Measurements from ENCODE around the gene PAN2. TPM values are rescaled to one million over a fixed set of nuclear protein-coding genes. Genes with fewer than 3 reads are reported as not detected.
A peak's percentile ranks its signal among the peaks of the same experiment; 100 is the strongest.

Gene PAN2
- total RNA-seq, 1 experiment from 2014 or later = 71.9 TPM

- no peaks in the 10 kb centered on the region for H3K4me1 ChIP-seq (ENCODE audit: control insufficient read depth, insufficient read depth, low read length)
- H3K9me3 ChIP-seq (ENCODE audit: control insufficient read depth, insufficient read depth, low read depth, low read length) = no peaks in the 10 kb centered on the region
- no TSS peak for BruUV-seq (replicated peaks)
- H3K27ac ChIP-seq (ENCODE audit: low read length) = no peak overlapping the region
- intact Hi-C loops (cut with micrococcal nuclease; ENCODE audit: unreplicated experiment) (no loop called here), in situ Hi-C loops (cut with HindIII; ENCODE audit: low pct_unique_long_range_greater_than_20kb, low sequenced_read_pairs) (no loop called here)
- H3K36me3 ChIP-seq (ENCODE audit: control insufficient read depth, insufficient read depth, low read length) = no peaks in the 10 kb centered on the region
- POLR2A ChIA-PET = no interaction called here
- CTCF ChIA-PET = no interaction called here
- no peaks in the 10 kb centered on the region for H3K27me3 ChIP-seq (ENCODE audit: control insufficient read depth, insufficient read depth, low read length)
- DNase-seq (ENCODE audit: low read depth, low spot score) = no peak
- H3K4me3 ChIP-seq (ENCODE audit: low read depth in 2 of 2, low read length in 2 of 2) = no peak overlapping the region
- ATAC-seq = peak; percentile 90
- TF ChIP-seq TCF7L2 (IDR thresholded peaks at IDR 0.05; ENCODE audit: low read depth, low read length) = no peak
- TF ChIP-seq, protein P1, sequence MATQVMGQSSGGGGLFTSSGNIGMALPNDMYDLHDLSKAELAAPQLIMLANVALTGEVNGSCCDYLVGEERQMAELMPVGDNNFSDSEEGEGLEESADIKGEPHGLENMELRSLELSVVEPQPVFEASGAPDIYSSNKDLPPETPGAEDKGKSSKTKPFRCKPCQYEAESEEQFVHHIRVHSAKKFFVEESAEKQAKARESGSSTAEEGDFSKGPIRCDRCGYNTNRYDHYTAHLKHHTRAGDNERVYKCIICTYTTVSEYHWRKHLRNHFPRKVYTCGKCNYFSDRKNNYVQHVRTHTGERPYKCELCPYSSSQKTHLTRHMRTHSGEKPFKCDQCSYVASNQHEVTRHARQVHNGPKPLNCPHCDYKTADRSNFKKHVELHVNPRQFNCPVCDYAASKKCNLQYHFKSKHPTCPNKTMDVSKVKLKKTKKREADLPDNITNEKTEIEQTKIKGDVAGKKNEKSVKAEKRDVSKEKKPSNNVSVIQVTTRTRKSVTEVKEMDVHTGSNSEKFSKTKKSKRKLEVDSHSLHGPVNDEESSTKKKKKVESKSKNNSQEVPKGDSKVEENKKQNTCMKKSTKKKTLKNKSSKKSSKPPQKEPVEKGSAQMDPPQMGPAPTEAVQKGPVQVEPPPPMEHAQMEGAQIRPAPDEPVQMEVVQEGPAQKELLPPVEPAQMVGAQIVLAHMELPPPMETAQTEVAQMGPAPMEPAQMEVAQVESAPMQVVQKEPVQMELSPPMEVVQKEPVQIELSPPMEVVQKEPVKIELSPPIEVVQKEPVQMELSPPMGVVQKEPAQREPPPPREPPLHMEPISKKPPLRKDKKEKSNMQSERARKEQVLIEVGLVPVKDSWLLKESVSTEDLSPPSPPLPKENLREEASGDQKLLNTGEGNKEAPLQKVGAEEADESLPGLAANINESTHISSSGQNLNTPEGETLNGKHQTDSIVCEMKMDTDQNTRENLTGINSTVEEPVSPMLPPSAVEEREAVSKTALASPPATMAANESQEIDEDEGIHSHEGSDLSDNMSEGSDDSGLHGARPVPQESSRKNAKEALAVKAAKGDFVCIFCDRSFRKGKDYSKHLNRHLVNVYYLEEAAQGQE (IDR thresholded peaks at IDR 0.05; ENCODE audit: insufficient read depth in 1 of 2, low read depth in 2 of 2, low read length in 1 of 2) = no peak
- no peak for TF ChIP-seq POLR2AphosphoS5 (IDR thresholded peaks at IDR 0.05; ENCODE audit: low read depth, low read length)
- TF ChIP-seq, protein P2, sequence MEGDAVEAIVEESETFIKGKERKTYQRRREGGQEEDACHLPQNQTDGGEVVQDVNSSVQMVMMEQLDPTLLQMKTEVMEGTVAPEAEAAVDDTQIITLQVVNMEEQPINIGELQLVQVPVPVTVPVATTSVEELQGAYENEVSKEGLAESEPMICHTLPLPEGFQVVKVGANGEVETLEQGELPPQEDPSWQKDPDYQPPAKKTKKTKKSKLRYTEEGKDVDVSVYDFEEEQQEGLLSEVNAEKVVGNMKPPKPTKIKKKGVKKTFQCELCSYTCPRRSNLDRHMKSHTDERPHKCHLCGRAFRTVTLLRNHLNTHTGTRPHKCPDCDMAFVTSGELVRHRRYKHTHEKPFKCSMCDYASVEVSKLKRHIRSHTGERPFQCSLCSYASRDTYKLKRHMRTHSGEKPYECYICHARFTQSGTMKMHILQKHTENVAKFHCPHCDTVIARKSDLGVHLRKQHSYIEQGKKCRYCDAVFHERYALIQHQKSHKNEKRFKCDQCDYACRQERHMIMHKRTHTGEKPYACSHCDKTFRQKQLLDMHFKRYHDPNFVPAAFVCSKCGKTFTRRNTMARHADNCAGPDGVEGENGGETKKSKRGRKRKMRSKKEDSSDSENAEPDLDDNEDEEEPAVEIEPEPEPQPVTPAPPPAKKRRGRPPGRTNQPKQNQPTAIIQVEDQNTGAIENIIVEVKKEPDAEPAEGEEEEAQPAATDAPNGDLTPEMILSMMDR (IDR thresholded peaks at IDR 0.05) = no peak
- no peak for TF ChIP-seq SIN3A (IDR thresholded peaks at IDR 0.05; ENCODE audit: borderline replicate concordance, insufficient read depth, low read depth, low read length)
Observed at GRCh38 chr12:56377310-56377988, 43.6 kb upstream of the PAN2 start.

- H3K27ac ChIP-seq (ENCODE audit: low read length) = no peak overlapping the region
- no TSS peak for BruUV-seq (replicated peaks)
- no peak overlapping the region for H3K4me3 ChIP-seq (ENCODE audit: low read depth in 2 of 2, low read length in 2 of 2)
- CTCF ChIA-PET = interaction anchor here (0.6 kb wide), 1 partner anchor 330 kb away, joined by 5 read pairs; no protein-coding TSS in a partner anchor
- H3K9me3 ChIP-seq (ENCODE audit: control insufficient read depth, insufficient read depth, low read depth, low read length) = no peaks in the 10 kb centered on the region
- DNase-seq (ENCODE audit: low read depth, low spot score) = no peak
- no peak for ATAC-seq
- no peaks in the 10 kb centered on the region for H3K36me3 ChIP-seq (ENCODE audit: control insufficient read depth, insufficient read depth, low read length)
- no peaks in the 10 kb centered on the region for H3K4me1 ChIP-seq (ENCODE audit: control insufficient read depth, insufficient read depth, low read length)
- intact Hi-C loops (cut with micrococcal nuclease; ENCODE audit: unreplicated experiment) = no loop called here
- in situ Hi-C loops (cut with HindIII; ENCODE audit: low pct_unique_long_range_greater_than_20kb, low sequenced_read_pairs) = no loop called here
- no peaks in the 10 kb centered on the region for H3K27me3 ChIP-seq (ENCODE audit: control insufficient read depth, insufficient read depth, low read length)
- TF ChIP-seq SIN3A (IDR thresholded peaks at IDR 0.05; ENCODE audit: borderline replicate concordance, insufficient read depth, low read depth, low read length) (no peak), POLR2AphosphoS5 (IDR thresholded peaks at IDR 0.05; ENCODE audit: low read depth, low read length) (no peak), TCF7L2 (IDR thresholded peaks at IDR 0.05; ENCODE audit: low read depth, low read length) (no peak)
- TF ChIP-seq, protein P2 (IDR thresholded peaks at IDR 0.05) = no peak
- POLR2A ChIA-PET = no interaction called here
Observed at GRCh38 chr12:56375598-56376434, 42.0 kb upstream of the PAN2 start.
